SK-N-SH (cell line): ENCODE results near the gene SNN. TPM values are rescaled to one million over a fixed set of nuclear protein-coding genes. Genes with fewer than 3 reads are reported as not detected.

Experiments
- CTCF ChIA-PET: fragments of 300-600, 350-600 bp; formaldehyde crosslinking; extraction: SDS; loops from one replicate; lab custom pipeline; 2021; lab: Yijun Ruan, JAX
- POLR2A ChIA-PET: fragments of 350-600 bp; sonication (Branson Sonifier 250); formaldehyde crosslinking; extraction: SDS; loops from one replicate; lab custom pipeline; 2020; ENCODE audit warnings: antibody characterized with exemption, inconsistent platforms; lab: Yijun Ruan, JAX
- DNase-seq: peaks from one replicate; pipeline ENCODE4 v3.0.0; 2012
- H2AFZ ChIP-seq: fragments of 200-600 bp; sonication (generic); 2 replicates; pipeline ENCODE4 v1.8.1; 2016; ENCODE audit warnings: antibody characterized with exemption, mild to moderate bottlenecking, low read depth
- H3F3A ChIP-seq: fragments of 200-600 bp; sonication (generic); replicated peaks from 2 replicates; pipeline ENCODE3; 2016; ENCODE audit warnings: antibody characterized with exemption, mild to moderate bottlenecking; ENCODE audit not compliant: insufficient read depth
- H3K27ac ChIP-seq, 2 experiments: fragments of 200-500 bp in 1 of 2; fragments of 200-600 bp in 1 of 2; sonication (Bioruptor generic) in 1 of 2; sonication (generic), shearing (Covaris generic) in 1 of 2; 2 replicates each; pipeline versions ENCODE4 v1.5.1 to v1.6.1; 2014 to 2016; ENCODE audit warnings: low read depth in 2 of 2, inconsistent platforms in 1 of 2, low read length in 1 of 2, mild to moderate bottlenecking in 1 of 2, mixed read lengths in 1 of 2
- H3K27me3 ChIP-seq: fragments of 200-600 bp; sonication (generic), shearing (Covaris generic); 2 replicates; pipeline ENCODE4 v1.6.1; 2016; ENCODE audit warnings: mixed run types; ENCODE audit not compliant: insufficient read depth
- H3K36me3 ChIP-seq, 2 experiments: fragments of 200-500 bp in 1 of 2; fragments of 200-600 bp in 1 of 2; sonication (Bioruptor generic) in 1 of 2; sonication (generic) in 1 of 2; replicated peaks in 1 of 2; 2 replicates each; pipeline versions ENCODE3 to v1.5.1; 2014 to 2016; ENCODE audit warnings: low read length in 1 of 2, mild to moderate bottlenecking in 1 of 2; ENCODE audit not compliant: insufficient read depth in 2 of 2, control insufficient read depth in 1 of 2
- H3K4me1 ChIP-seq, 2 experiments: fragments of 200-500 bp in 1 of 2; fragments of 200-600 bp in 1 of 2; sonication (Bioruptor generic) in 1 of 2; sonication (generic), shearing (Covaris generic) in 1 of 2; 2 replicates each; pipeline versions ENCODE4 v1.5.1 to v1.6.1; 2014 to 2016; ENCODE audit warnings: low read depth in 1 of 2, low read length in 1 of 2, mixed run types in 1 of 2; ENCODE audit not compliant: insufficient read depth in 2 of 2, control insufficient read depth in 1 of 2
- H3K4me2 ChIP-seq: fragments of 200-600 bp; sonication (generic), shearing (Covaris generic); 2 replicates; pipeline ENCODE4 v1.6.1; 2017; ENCODE audit warnings: mixed run types
- H3K4me3 ChIP-seq, 2 experiments: fragments of 200-500 bp in 1 of 2; fragments of 200-600 bp in 1 of 2; sonication (Bioruptor generic) in 1 of 2; sonication (generic), shearing (Covaris generic) in 1 of 2; 2 replicates each; pipeline versions ENCODE4 v1.5.1 to v1.8.1; 2014 to 2016; ENCODE audit warnings: low read depth in 2 of 2, inconsistent platforms in 1 of 2, low read length in 1 of 2, mild to moderate bottlenecking in 1 of 2, mixed read lengths in 1 of 2, moderate library complexity in 1 of 2
- H3K79me2 ChIP-seq: fragments of 200-600 bp; sonication (generic); 2 replicates; pipeline ENCODE4 v1.8.1; 2017; ENCODE audit warnings: mild to moderate bottlenecking; ENCODE audit not compliant: insufficient read depth
- H3K9ac ChIP-seq: fragments of 200-600 bp; sonication (generic); 2 replicates; pipeline ENCODE4 v1.6.1; 2017; ENCODE audit warnings: mixed run types
- H3K9me2 ChIP-seq: fragments of 200-600 bp; sonication (generic); 2 replicates; pipeline ENCODE4 v1.6.1; 2017; ENCODE audit warnings: mixed run types
- H3K9me3 ChIP-seq: fragments of 200-600 bp; sonication (generic); 2 replicates; pipeline ENCODE4 v1.6.1; 2017; ENCODE audit warnings: mixed run types, mild to moderate bottlenecking, moderate library complexity
- H4K20me1 ChIP-seq: fragments of 200-600 bp; sonication (generic); 2 replicates; pipeline ENCODE4 v1.6.1; 2017; ENCODE audit warnings: mild to moderate bottlenecking, mixed run types; ENCODE audit not compliant: insufficient read depth
- CHD2 ChIP-seq: fragments of 150-350 bp; IDR thresholded peaks from 2 replicates; pipeline ENCODE4 v1.6.1; 2018; ENCODE audit warnings: low read length; ENCODE audit not compliant: partially characterized antibody
- CTCF ChIP-seq: fragments of 200-600 bp; sonication (generic); IDR thresholded peaks from 2 replicates; pipeline ENCODE4 v1.6.1; 2017; ENCODE audit warnings: antibody characterized with exemption, mild to moderate bottlenecking, moderate library complexity
- FOXJ3 ChIP-seq: sonication (generic); formaldehyde crosslinking; IDR thresholded peaks from 2 replicates; pipeline ENCODE4 v1.5.1; 2020; ENCODE audit warnings: mild to moderate bottlenecking, missing genetic modification reagents
- GABPA ChIP-seq: IDR thresholded peaks from 2 replicates; pipeline ENCODE4 v1.4.0; 2012; ENCODE audit warnings: low read depth, mild to moderate bottlenecking
- MAX ChIP-seq: IDR thresholded peaks from 2 replicates; pipeline ENCODE4 v1.4.0; 2012; ENCODE audit warnings: low read depth
- MEF2A ChIP-seq: IDR thresholded peaks from 2 replicates; pipeline ENCODE4 v1.4.0; 2012; ENCODE audit warnings: low read depth, borderline replicate concordance
- POLR2AphosphoS5 ChIP-seq: IDR thresholded peaks from 2 replicates; pipeline ENCODE4 v1.6.1; 2012; ENCODE audit warnings: low read depth, low read length
- RAD21 ChIP-seq: IDR thresholded peaks from 2 replicates; pipeline ENCODE4 v1.6.1; 2012; ENCODE audit warnings: mild to moderate bottlenecking, low read length
- RCOR1 ChIP-seq: fragments of 150-350 bp; IDR thresholded peaks from 2 replicates; pipeline ENCODE4 v1.6.1; 2017; ENCODE audit warnings: antibody characterized with exemption, low read length
- RFX5 ChIP-seq: IDR thresholded peaks from 2 replicates; pipeline ENCODE4 v1.6.1; 2012; ENCODE audit warnings: mild to moderate bottlenecking, improper control_type of control experiment, low read length
- RXRA ChIP-seq: IDR thresholded peaks from 2 replicates; pipeline ENCODE4 v1.4.0; 2012; ENCODE audit warnings: low read depth, mild to moderate bottlenecking, borderline replicate concordance
- SMC3 ChIP-seq: IDR thresholded peaks from 2 replicates; pipeline ENCODE4 v1.6.1; 2012; ENCODE audit warnings: low read depth, low read length, improper control_type of control experiment
- WGBS: methylation state at CpG from one replicate; pipeline ENCODE4 v1.1.6; 2017; ENCODE audit warnings: low lambda C conversion rate; 5-methylcytosine and 5-hydroxymethylcytosine counted together
- polyA plus RNA-seq, 3 experiments: library from polyadenylated mRNA; depleted of rRNA; stranded (reverse); fragments of >200 nt; gene quantifications; 2 replicates each; pipeline ENCODE4 v1.2.3, GENCODE V29; 2012
- TF ChIP-seq, protein P1 (sequence below): fragments of 150-350 bp; IDR thresholded peaks from 2 replicates; pipeline ENCODE4 v1.6.1; 2016; ENCODE audit warnings: mild to moderate bottlenecking, low read depth, low read length
- TF ChIP-seq, protein P2 (sequence below): IDR thresholded peaks from 2 replicates; pipeline ENCODE4 v1.4.0; 2012; ENCODE audit warnings: low read depth, borderline replicate concordance

SNN gene
- polyA plus RNA-seq, 1 of the 3 experiments (the other 2 are of a cell fraction) = 15.4 TPM

DNA sequence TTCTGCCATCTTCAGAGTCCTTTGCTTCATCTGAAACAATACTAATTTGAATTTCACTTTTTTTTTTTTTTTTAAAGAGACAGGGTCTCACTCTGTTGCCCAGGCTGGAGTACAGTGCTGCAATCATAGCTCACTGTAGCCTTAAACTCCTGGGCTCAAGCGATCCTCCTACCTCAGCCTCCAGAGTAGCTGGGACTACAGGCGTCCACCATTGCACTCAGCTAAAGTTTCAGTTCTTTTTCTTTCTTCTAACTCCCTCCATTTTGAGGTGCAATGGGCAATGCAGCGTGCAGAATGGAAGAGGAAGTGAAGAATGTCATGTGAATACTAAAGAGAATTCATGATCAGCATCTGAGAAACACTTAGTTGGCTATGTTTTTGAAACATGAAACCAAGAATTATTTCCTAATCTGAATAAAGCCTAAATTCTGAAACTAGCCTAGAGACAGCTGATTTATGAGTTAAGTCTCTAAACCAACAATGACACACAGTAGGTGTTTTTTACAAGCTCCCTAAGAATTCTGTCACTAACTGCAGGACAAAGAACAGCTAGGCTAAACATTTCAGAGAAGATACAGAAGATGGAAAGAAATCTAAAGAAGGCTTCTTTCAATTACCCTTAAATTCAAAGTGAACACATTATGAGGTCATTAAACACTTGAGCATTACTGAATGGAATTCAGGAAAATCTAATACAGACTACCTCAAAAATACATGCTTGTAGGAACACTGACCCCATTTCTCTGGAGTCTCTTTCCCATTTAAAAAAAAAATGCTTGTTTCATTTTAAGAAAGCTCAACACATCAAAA, 21.0 kb downstream of the SNN start:
- no peaks in the 10 kb centered on the region for H3K27me3 ChIP-seq
- DNase-seq = no peak

More for the DNA sequence above, 21.0 kb downstream of the SNN start:
- H3K79me2 ChIP-seq = peaks cover 28% of the 10 kb centered on the region
- no peak overlapping the region for H3K27ac ChIP-seq
- no peaks in the 10 kb centered on the region for H3K9me3 ChIP-seq
- H4K20me1 ChIP-seq = no peaks in the 10 kb centered on the region; the same call in 1 of the 2 replicates
- no peak overlapping the region for H2AFZ ChIP-seq
- ChIA-PET POLR2A (interaction anchor here (1.8 kb wide), 1 partner anchor 9 kb away, joined by 7 read pairs; no protein-coding TSS in a partner anchor), CTCF (interaction anchor here (0.9 to 2.5 kb wide), 7 partner anchors 12 to 726 kb away, joined by 3 to 8 read pairs (median 4); no protein-coding TSS in a partner anchor)
- H3K36me3 ChIP-seq = peaks cover 51 to 57% of the 10 kb centered on the region in 2 experiments
- peaks cover 9% of the 10 kb centered on the region for H3F3A ChIP-seq
- no peak overlapping the region for H3K4me3 ChIP-seq
- TF ChIP-seq SMC3 (no peak), FOXJ3 (CRISPR knock-in tag) (no peak), RCOR1 (no peak), RAD21 (no peak), CTCF (no peak), RXRA (no peak), CHD2 (no peak), MEF2A (no peak), POLR2AphosphoS5 (no peak), RFX5 (no peak), GABPA (no peak), MAX (no peak)
- TF ChIP-seq, protein P1, sequence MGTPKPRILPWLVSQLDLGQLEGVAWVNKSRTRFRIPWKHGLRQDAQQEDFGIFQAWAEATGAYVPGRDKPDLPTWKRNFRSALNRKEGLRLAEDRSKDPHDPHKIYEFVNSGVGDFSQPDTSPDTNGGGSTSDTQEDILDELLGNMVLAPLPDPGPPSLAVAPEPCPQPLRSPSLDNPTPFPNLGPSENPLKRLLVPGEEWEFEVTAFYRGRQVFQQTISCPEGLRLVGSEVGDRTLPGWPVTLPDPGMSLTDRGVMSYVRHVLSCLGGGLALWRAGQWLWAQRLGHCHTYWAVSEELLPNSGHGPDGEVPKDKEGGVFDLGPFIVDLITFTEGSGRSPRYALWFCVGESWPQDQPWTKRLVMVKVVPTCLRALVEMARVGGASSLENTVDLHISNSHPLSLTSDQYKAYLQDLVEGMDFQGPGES = no peak
- TF ChIP-seq, protein P2, sequence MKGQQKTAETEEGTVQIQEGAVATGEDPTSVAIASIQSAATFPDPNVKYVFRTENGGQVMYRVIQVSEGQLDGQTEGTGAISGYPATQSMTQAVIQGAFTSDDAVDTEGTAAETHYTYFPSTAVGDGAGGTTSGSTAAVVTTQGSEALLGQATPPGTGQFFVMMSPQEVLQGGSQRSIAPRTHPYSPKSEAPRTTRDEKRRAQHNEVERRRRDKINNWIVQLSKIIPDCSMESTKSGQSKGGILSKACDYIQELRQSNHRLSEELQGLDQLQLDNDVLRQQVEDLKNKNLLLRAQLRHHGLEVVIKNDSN = no peak
- TF ChIP-seq, all 33 proteins: peak for 0
- no peak overlapping the region for H3K4me2 ChIP-seq
- H3K4me1 ChIP-seq = peaks cover 6 to 14% of the 10 kb centered on the region in 2 experiments; a peak in 2 of 4 replicates
- no peaks in the 10 kb centered on the region for H3K9me2 ChIP-seq
- no peak overlapping the region for H3K9ac ChIP-seq
- WGBS = 96% methylated on average over 3 of the region's 3 CpGs
